HEK293 (cell line): ENCODE data around the gene BCAS3.

Experiments used
- HIC1 ChIP-seq: fragments of 450-650 bp; formaldehyde crosslinking; IDR thresholded peaks from 2 replicates; pipeline ENCODE4 v1.5.1; 2016; ENCODE audit warnings: missing biosample characterization, missing genetic modification characterization
- KLF1 ChIP-seq: fragments of 450-650 bp; formaldehyde crosslinking; IDR thresholded peaks from 2 replicates; pipeline ENCODE4 v1.5.1; 2016; ENCODE audit warnings: missing biosample characterization, missing genetic modification characterization
- KLF17 ChIP-seq: fragments of 450-650 bp; formaldehyde crosslinking; IDR thresholded peaks from 2 replicates; pipeline ENCODE4 v1.5.1; 2016; ENCODE audit warnings: missing biosample characterization, missing genetic modification characterization
- KLF7 ChIP-seq: fragments of 450-650 bp; formaldehyde crosslinking; IDR thresholded peaks from 2 replicates; pipeline ENCODE4 v1.5.1; 2016; ENCODE audit warnings: missing biosample characterization, missing genetic modification characterization, borderline replicate concordance
- PBX3 ChIP-seq: sonication (generic); formaldehyde crosslinking; IDR thresholded peaks from 2 replicates; pipeline ENCODE4 v1.8.1; 2022; ENCODE audit warnings: mild to moderate bottlenecking, moderate library complexity, missing genetic modification reagents
- SP3 ChIP-seq: fragments of 450-650 bp; formaldehyde crosslinking; IDR thresholded peaks from 2 replicates; pipeline ENCODE4 v1.5.1; 2016; ENCODE audit warnings: missing biosample characterization, missing genetic modification characterization
- ZBTB21 ChIP-seq: fragments of 450-650 bp; formaldehyde crosslinking; IDR thresholded peaks from 2 replicates; pipeline ENCODE4 v1.5.1; 2017; ENCODE audit warnings: missing biosample characterization, missing genetic modification characterization
- ZBTB49 ChIP-seq: fragments of 450-650 bp; formaldehyde crosslinking; IDR thresholded peaks from 2 replicates; pipeline ENCODE4 v1.5.1; 2016; ENCODE audit warnings: missing biosample characterization, missing genetic modification characterization, low read depth
- ZFHX2 ChIP-seq: fragments of 450-650 bp; formaldehyde crosslinking; conservative IDR thresholded peaks from 2 replicates; pipeline ENCODE4 v1.5.1; 2016; ENCODE audit warnings: missing biosample characterization, missing genetic modification characterization
- ZNF16 ChIP-seq: fragments of 450-650 bp; formaldehyde crosslinking; IDR thresholded peaks from 2 replicates; pipeline ENCODE4 v1.5.1; 2016; ENCODE audit warnings: low read depth, missing biosample characterization, missing genetic modification characterization
- ZNF175 ChIP-seq: fragments of 450-650 bp; formaldehyde crosslinking; IDR thresholded peaks from 2 replicates; pipeline ENCODE4 v1.5.1; 2016; ENCODE audit warnings: missing biosample characterization, missing genetic modification characterization
- ZNF18 ChIP-seq: fragments of 450-650 bp; formaldehyde crosslinking; IDR thresholded peaks from 2 replicates; pipeline ENCODE4 v1.5.1; 2016; ENCODE audit warnings: missing biosample characterization, missing genetic modification characterization
- ZNF2 ChIP-seq: fragments of 450-650 bp; formaldehyde crosslinking; IDR thresholded peaks from 2 replicates; pipeline ENCODE4 v1.5.1; 2016; ENCODE audit warnings: missing biosample characterization, missing genetic modification characterization
- ZNF214 ChIP-seq: fragments of 450-650 bp; formaldehyde crosslinking; IDR thresholded peaks from 2 replicates; pipeline ENCODE4 v1.5.1; 2017; ENCODE audit warnings: missing biosample characterization, mild to moderate bottlenecking, missing genetic modification characterization, borderline replicate concordance
- ZNF23 ChIP-seq: fragments of 450-650 bp; formaldehyde crosslinking; IDR thresholded peaks from 2 replicates; pipeline ENCODE4 v1.5.1; 2016; ENCODE audit warnings: missing biosample characterization, missing genetic modification characterization, borderline replicate concordance
- ZNF266 ChIP-seq: fragments of 450-650 bp; formaldehyde crosslinking; IDR thresholded peaks from 2 replicates; pipeline ENCODE4 v1.5.1; 2016; ENCODE audit warnings: missing biosample characterization, missing genetic modification characterization, low read depth
- ZNF292 ChIP-seq: fragments of 450-650 bp; formaldehyde crosslinking; IDR thresholded peaks from 2 replicates; pipeline ENCODE4 v1.5.1; 2016; ENCODE audit warnings: low read depth, missing biosample characterization, missing genetic modification characterization, borderline replicate concordance
- ZNF324 ChIP-seq: fragments of 450-650 bp; formaldehyde crosslinking; IDR thresholded peaks from 2 replicates; pipeline ENCODE4 v1.5.1; 2016; ENCODE audit warnings: missing biosample characterization, missing genetic modification characterization
- ZNF335 ChIP-seq: fragments of 450-650 bp; formaldehyde crosslinking; conservative IDR thresholded peaks from 2 replicates; pipeline ENCODE4 v1.5.1; 2016; ENCODE audit warnings: missing biosample characterization, missing genetic modification characterization
- ZNF362 ChIP-seq: fragments of 450-650 bp; formaldehyde crosslinking; IDR thresholded peaks from 2 replicates; pipeline ENCODE4 v1.5.1; 2016; ENCODE audit warnings: missing biosample characterization, missing genetic modification characterization
- ZNF366 ChIP-seq: fragments of 450-650 bp; formaldehyde crosslinking; conservative IDR thresholded peaks from 2 replicates; pipeline ENCODE4 v1.5.1; 2016; ENCODE audit warnings: missing biosample characterization, missing genetic modification characterization
- ZNF544 ChIP-seq: fragments of 450-650 bp; formaldehyde crosslinking; IDR thresholded peaks from 2 replicates; pipeline ENCODE4 v1.5.0; 2017; ENCODE audit warnings: missing biosample characterization, missing genetic modification characterization
- ZNF558 ChIP-seq: fragments of 450-650 bp; formaldehyde crosslinking; IDR thresholded peaks from 2 replicates; pipeline ENCODE4 v1.5.1; 2016; ENCODE audit warnings: missing biosample characterization, missing genetic modification characterization
- ZNF624 ChIP-seq: fragments of 450-650 bp; formaldehyde crosslinking; IDR thresholded peaks from 2 replicates; pipeline ENCODE4 v1.5.1; 2017; ENCODE audit warnings: missing biosample characterization, missing genetic modification characterization
- ZNF654 ChIP-seq: fragments of 450-650 bp; formaldehyde crosslinking; IDR thresholded peaks from 2 replicates; pipeline ENCODE4 v1.5.1; 2016; ENCODE audit warnings: low read depth, missing biosample characterization, missing genetic modification characterization
- ZNF692 ChIP-seq: fragments of 450-650 bp; formaldehyde crosslinking; IDR thresholded peaks from 2 replicates; pipeline ENCODE4 v1.5.1; 2016; ENCODE audit warnings: missing biosample characterization, missing genetic modification characterization
- ZNF701 ChIP-seq: fragments of 450-650 bp; formaldehyde crosslinking; IDR thresholded peaks from 2 replicates; pipeline ENCODE4 v1.5.1; 2016; ENCODE audit warnings: missing biosample characterization, missing genetic modification characterization
- ZNF843 ChIP-seq: fragments of 450-650 bp; formaldehyde crosslinking; IDR thresholded peaks from 2 replicates; pipeline ENCODE4 v1.5.1; 2016; ENCODE audit warnings: missing biosample characterization, missing genetic modification characterization

Gene BCAS3

GRCh38 chr17:61416540-61417363, 739.1 kb downstream of the BCAS3 start (continued):
- TF ChIP-seq ZNF362 (tag by site-specific recombination) (no peak), ZNF324 (tag by site-specific recombination) (peak; percentile 45; the same call in 1 of the 2 replicates), ZNF843 (tag by site-specific recombination) (no peak), ZNF624 (tag by site-specific recombination) (no peak), ZFHX2 (tag by site-specific recombination) (no peak), ZNF23 (no peak), ZNF16 (tag by site-specific recombination) (no peak), ZNF654 (tag by site-specific recombination) (peak; percentile 92), ZNF175 (tag by site-specific recombination) (no peak), ZNF266 (tag by site-specific recombination) (no peak), ZNF292 (tag by site-specific recombination) (no peak), ZNF544 (tag by site-specific recombination) (no peak), ZNF214 (no peak), KLF7 (tag by site-specific recombination) (no peak), ZNF2 (no peak), KLF17 (tag by site-specific recombination) (peak; percentile 33; the same call in 1 of the 2 replicates), KLF1 (tag by site-specific recombination) (no peak; the same call in 1 of the 2 replicates), ZNF692 (tag by site-specific recombination) (no peak), HIC1 (tag by site-specific recombination) (no peak), ZNF558 (tag by site-specific recombination) (no peak), ZNF335 (peak; percentile 43; the same call in 1 of the 2 replicates), SP3 (tag by site-specific recombination) (peak; percentile 38), ZBTB49 (tag by site-specific recombination) (no peak), ZNF701 (tag by site-specific recombination) (no peak), ZNF366 (tag by site-specific recombination) (no peak), ZNF18 (tag by site-specific recombination) (no peak), PBX3 (CRISPR knock-in tag) (0 out of 2 replicates have a peak, but pooled peaks have one; percentile 23), ZBTB21 (tag by site-specific recombination) (no peak)
